ENCODE results near the gene AR.

AR gene

GRCh38 chrX:67731061-67731460 lies 187.2 kb downstream of the AR start:
- DNase-seq, result no peak

- DNase-seq, result no peak
Measured at GRCh38 chrX:67732864-67733263, 189.0 kb downstream of the AR start.

GRCh38 chrX:67734111-67734753 lies 190.4 kb downstream of the AR start:
- DNase-seq, result no peak

GRCh38 chrX:67749536-67749935 lies 205.7 kb downstream of the AR start:
- DNase-seq, result no peak

GRCh38 chrX:67750694-67751093 lies 206.9 kb downstream of the AR start:
- DNase-seq, result no peak

- DNase-seq, result no peak
Measured at GRCh38 chrX:67759018-67759417, 215.2 kb downstream of the AR start.

- no peak for DNase-seq
Measured at GRCh38 chrX:67777148-67777547, 233.3 kb downstream of the AR start.

GRCh38 chrX:67779099-67779498 lies 235.3 kb downstream of the AR start:
- no peak for DNase-seq
